ENCODE data around the gene EEF2KMT.
"Not testable (repeated sequence)": the region's sequence is repeated elsewhere in the genome, so short reads cannot be mapped to it uniquely, and the experiment has no call there.

The EEF2KMT gene

DNA sequence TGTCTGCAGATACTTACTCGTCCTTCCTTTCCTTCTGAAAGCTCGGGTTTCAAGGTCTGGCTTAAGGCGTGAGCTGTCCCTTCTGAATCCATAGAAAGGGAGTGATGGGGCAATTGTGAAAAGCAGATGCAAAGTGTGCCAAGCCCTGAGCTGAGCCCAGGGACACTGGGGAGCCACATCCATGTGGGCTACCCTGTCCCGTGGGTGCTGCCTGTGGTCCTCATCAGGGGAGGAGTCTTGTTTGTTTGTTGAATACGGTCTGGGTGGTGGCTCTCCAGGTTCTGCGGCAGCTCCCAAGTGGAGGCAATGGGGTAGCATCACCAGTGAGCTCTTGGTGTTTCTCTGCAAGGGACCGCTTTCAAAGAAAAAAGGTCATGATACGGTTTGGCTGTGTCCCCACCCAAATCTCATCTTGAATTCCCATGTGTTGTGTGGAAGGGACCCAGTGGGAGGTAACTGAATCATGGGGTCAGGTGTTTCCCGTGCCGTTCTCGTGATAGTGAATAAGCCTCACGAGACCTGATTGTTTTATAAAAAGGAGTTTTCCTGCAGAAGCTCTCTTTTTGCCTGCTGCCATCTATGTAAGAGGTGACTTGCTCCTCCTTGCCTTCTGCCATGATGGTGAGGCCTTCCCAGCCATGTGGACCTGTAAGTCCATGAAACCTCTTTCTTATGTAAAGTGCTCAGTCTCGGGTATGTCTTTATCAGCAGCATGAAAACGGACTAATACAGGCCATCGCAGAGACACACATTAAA lies 27.0 kb downstream of the EEF2KMT start:
- no peak for DNase-seq (ENCODE audit: low read depth)

- DNase-seq (ENCODE audit: low read depth), result no peak
These were observed 27.7 kb downstream of the EEF2KMT start for GRCh38 chr16:5069854-5070253.

GRCh38 chr16:5069048-5069447 lies 28.5 kb downstream of the EEF2KMT start:
- no peak for DNase-seq (ENCODE audit: low read depth)

DNA sequence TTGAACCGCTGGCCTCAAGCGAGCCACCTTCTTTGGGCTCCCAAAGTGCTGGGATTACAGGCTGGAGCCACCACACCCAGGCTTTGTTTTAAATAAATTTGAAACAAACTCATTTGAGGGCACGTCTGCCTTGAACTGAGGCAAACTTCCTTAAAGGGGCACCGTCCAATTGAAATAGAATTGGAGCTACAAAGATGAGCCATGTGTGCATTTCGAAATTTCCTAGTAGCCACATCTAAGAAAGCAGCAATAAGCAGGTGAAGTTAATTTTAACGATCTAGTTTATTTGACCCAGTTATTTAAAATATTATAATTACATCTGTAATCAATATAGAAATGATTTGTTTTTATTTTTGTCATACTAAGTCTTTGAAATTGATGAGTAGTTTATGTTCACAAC lies 31.1 kb downstream of the EEF2KMT start:
- no peak for DNase-seq (ENCODE audit: low read depth)

DNA sequence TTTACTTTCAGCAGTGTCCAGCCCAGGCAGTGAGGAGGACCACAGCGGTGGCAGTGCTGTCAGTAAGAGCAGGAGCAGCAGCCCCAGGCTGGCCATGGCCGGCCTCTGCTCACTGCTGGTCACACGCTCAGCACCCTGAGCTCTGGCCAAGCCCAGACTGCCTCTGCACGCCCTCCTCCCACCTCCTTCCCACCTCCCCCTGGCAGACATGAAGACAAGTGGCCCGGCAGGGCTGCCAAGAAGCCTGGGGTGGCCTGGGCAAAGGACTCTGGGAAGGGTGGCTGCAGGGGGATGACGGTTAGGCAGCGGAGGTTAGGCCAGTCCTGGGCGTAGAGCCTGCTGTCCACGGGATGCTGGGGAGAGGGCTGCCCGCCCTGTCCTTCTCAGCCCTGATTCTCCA lies 31.8 kb downstream of the EEF2KMT start, which contains the start of gene C16orf89:
TSS of gene C16orf89 (minus strand) at position 144 of the 400 bp plus-strand sequence. CDS start at position 96, 48 bp downstream.
- no peak for DNase-seq (ENCODE audit: low read depth)

DNA sequence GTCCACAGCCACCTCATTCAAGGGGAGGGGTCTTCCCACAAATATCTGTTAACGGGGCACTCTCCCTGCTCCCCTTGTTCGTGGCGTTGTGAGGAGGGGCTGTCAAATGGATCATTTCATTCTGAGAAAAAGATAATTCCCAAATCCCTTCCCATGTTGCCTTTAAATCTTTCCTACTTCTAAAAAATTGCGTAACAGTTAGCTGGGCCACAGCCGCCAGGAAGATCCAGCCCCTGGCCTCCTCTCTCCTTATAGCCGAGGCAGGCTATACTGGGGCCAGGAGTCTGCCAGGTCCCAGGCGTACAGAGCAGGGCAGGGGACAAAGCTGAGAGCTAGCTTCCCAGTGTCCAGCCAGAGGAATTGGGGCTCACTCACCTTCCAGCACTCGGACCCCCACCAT lies 32.3 kb downstream of the EEF2KMT start:
- no peak for DNase-seq (ENCODE audit: low read depth)

GRCh38 chr16:5064915-5065314 lies 32.7 kb downstream of the EEF2KMT start:
- DNase-seq (ENCODE audit: low read depth), result no peak

GRCh38 chr16:5062790-5063765 lies 34.5 kb downstream of the EEF2KMT start:
- DNase-seq (ENCODE audit: low read depth), result no peak

- no peak for DNase-seq (ENCODE audit: low read depth)
These were observed 35.5 kb downstream of the EEF2KMT start for GRCh38 chr16:5062051-5062450.

DNA sequence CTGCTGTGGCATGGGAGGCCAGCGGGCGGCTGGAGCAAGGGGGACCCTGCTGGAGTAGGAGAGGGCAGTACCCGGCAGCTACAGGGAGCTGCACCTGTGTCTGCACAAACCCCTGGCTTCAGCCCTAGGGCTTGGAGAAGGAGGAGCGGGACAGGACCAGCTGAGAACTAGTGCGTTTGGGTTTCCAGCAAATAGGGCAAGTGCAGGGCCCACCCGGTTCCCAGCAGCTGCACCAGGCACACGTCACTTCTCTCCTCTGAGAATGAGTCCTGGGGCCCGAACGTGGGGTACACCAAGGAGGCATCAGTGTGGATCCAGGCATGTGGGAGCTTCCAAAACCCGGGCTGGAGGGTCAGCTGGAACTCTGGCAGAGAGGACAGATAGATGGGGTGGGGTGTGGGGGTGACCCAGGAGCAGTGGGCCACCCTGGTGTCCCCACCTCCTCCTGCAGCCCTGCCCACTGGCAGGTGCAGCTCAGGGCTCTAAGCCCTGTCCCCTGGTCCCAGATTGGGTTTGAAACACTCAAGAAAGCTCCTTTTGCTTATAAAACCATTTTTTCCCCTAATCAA lies 37.4 kb downstream of the EEF2KMT start:
- no peak for DNase-seq (ENCODE audit: low read depth)

DNA sequence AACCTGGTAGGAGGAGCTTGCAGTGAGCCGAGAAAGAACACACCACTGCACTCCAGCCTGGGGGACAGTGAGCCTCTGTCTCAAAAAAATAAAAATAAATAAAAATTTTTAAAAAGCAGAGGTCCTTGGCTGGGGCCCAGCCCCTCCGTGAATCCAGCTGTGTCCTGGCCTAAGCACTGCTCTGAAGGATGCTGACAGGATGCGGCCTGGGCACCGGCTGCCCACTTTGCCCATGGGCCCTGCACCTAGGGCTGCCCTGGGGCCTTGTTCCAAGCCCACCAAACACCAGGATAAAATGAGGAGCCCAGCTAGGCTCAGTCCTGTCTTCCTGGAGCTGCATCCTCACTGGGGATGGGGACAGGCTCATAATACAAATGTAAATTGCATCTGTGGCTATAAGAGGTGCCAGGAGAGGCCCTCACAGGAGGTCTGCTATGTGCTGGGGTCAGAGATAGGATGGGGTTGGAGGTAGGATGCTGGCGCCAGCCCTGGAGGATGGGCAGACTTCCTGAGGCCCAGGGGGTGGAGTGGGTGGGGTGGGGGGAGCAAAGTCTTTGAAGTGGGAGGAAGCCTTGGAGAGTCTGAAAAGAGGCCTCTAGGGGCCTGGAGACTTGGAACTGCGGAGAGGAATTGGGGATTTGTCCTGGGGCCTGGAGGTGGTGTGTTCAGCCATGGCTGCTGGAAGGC lies 38.1 kb downstream of the EEF2KMT start:
- DNase-seq (ENCODE audit: low read depth), result no peak

DNA sequence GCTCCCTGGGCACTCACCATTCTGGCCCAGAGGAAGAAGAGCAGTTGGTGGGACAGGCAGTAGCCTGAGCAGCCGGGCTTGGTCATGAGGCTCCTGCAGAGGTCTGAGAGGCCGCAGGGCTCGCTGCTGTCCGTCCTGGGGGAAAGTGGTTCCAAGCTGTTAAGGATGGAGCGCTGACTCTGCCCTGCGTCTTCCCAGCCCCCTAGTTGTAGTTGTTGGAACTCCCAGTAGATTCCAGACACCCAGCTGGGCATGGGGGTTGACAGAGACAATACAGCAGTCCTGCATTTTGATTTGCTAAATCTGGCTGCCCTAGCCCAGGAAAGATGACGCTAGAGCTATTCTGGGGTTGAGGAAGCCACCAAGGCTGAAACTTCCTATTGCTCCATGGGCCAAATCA lies 39.1 kb downstream of the EEF2KMT start:
- no peak for DNase-seq (ENCODE audit: low read depth)

DNA sequence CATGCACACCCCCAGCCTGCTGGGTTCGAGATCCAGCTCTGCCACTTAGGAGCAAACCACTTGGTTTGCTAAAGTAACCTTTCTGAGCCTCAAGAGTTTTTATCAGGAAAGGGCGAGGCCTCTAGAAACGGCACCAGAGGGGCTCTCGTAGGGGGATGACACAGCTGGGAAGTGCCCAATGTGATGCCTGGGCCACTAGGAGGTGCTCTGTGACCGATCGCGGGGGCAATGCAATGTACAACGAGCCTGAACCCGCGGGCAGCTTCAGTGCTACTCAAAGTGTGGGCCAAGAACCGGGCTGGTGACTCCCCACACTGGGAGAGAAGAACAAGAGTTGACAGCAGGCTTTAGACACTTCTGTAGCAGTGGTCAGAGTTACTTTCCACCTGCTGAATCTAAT lies 41.2 kb downstream of the EEF2KMT start:
- DNase-seq (ENCODE audit: low read depth), result no peak

- no peak for DNase-seq (ENCODE audit: low read depth)
These were observed 42.4 kb downstream of the EEF2KMT start for GRCh38 chr16:5054876-5055865.

- no peak for DNase-seq (ENCODE audit: low read depth)
These were observed 50.7 kb downstream of the EEF2KMT start for GRCh38 chr16:5046914-5047313.

- no peak for DNase-seq (ENCODE audit: low read depth)
These were observed 52.0 kb downstream of the EEF2KMT start for GRCh38 chr16:5045499-5046115.

GRCh38 chr16:5044581-5044980 lies 53.0 kb downstream of the EEF2KMT start:
- not testable (repeated sequence) for DNase-seq (ENCODE audit: low read depth)

DNA sequence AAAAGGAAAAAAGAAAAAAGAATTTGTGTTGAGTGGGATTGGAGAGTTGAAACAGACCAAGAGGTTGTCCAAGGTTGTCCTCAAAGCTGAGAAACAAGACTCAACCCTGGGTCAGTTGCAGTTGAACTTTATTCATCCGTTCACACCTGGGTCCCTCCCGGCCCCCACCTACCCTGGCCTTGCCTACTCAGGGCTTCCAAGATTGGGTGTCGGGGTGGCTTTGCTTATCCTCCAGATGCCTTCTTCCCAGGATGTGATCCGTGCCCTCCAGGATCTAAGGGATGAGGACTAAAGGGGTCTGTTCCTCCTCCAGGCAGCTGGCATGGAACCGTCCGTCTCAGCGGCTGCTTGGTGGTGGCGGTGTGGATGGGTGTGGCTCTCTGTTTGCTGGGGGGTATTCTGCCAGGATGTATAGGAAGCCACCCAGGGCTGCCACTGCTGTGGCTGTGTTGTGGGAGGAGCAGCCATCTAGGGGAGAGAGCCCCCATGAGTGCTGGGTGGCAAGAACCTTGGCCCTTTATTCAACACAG lies 53.5 kb downstream of the EEF2KMT start:
- DNase-seq (ENCODE audit: low read depth), result no peak

- no peak for DNase-seq (ENCODE audit: low read depth)
These were observed 54.9 kb downstream of the EEF2KMT start for GRCh38 chr16:5042574-5043171.
